Daoy (cell line): ENCODE measurements around the gene LCE2C. TPM values are rescaled to one million over a fixed set of nuclear protein-coding genes. Genes with fewer than 3 reads are reported as not detected.
A peak's percentile ranks its signal among the peaks of the same experiment; 100 is the strongest.
"Not testable (repeated sequence)": the region's sequence is repeated elsewhere in the genome, so short reads cannot be mapped to it uniquely, and the experiment has no call there.

Experiments
- DNase-seq: peaks from one replicate; pipeline ENCODE4 v3.0.0-alpha.2; 2015; ENCODE audit warnings: low read depth
- total RNA-seq: library from RNA; depleted of rRNA; stranded (reverse); fragments of >200 nt; shearing (Covaris generic); gene quantifications from 2 replicates; pipeline ENCODE4 v1.2.3, GENCODE V29; 2014; rRNA removed

The LCE2C gene, protein sequence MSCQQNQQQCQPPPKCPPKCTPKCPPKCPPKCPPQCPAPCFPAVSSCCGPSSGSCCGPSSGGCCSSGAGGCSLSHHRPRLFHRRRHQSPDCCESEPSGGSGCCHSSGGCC
- not detected in 2 replicates for total RNA-seq

DNA sequence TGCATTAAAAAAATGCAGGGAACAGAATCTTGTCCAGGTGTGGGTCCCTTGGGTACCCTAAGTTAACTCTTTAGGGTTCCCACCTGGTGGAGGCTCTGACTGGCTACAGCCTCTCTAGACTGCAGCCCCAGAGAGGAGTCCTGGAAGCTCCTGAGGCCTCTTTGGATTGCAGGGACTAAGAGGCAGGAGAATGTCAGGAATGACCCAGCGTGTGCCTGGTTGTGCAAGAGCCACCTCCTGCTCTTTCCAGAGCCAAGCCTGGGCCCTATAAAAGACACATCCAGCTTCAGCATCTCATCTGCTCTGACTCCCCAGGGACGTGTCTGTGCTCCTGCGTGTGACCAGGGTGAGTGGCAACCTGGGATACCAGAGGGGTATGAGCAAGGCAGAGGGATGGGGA is at the start of gene LCE2C:
Gene LCE2C, plus strand, starts transcription at position 297 of the 400 bp plus-strand sequence. CDS start 737 bp downstream, outside the sequence.
- not testable (repeated sequence) for DNase-seq

GRCh38 chr1:152626744-152627143 is 48.3 kb upstream of the LCE2C start:
- DNase-seq: no peak

- no peak for DNase-seq
These were observed 44.5 kb upstream of the LCE2C start for GRCh38 chr1:152630596-152630995.

DNA sequence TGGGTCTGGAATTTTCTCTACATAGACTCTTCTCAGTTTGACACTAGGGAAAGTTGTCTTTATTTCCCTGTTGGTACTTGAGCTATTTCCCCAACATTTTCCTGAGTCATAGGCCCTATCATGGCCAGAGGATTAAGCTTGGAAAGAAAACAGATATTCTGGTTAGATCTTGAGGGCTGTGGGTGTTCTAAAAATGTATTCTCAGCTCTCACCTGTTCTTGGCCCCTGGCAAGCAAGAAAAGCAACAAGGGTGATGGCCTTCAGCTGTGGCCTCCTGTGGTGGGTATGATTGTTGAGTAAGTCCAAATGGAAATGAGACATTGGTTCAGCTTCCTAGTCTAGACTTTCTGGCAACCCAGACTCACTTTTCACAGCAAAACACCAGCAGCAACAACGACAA is 34.7 kb upstream of the LCE2C start:
- no peak for DNase-seq

- no peak for DNase-seq
These were observed 31.1 kb upstream of the LCE2C start for GRCh38 chr1:152643945-152644344.

GRCh38 chr1:152645146-152645545 is 29.9 kb upstream of the LCE2C start:
- DNase-seq: no peak

GRCh38 chr1:152646656-152647055 is 28.4 kb upstream of the LCE2C start:
- DNase-seq: no peak

- peak; percentile 63 for DNase-seq
These were observed 21.0 kb upstream of the LCE2C start for GRCh38 chr1:152654110-152654509.

DNA sequence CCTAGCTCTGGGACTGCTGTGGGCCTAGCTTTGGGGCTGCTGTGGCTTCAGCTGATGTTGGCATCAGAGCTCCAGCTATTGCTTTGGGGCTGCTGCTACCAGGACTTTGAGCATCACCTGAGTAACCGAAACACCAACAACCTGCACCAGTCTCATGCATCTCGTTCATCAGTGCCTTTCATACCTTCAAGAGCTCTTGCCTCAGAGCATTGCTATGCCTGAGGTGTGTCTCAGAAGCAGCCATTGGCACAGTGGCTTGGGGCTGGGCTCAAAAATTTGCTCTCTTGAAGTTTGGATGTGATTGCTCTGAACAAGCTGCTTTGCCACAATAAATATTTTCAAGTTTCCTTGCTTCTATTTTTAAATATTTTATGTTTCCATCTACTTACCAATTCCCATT is 18.6 kb upstream of the LCE2C start:
- no peak for DNase-seq

DNA sequence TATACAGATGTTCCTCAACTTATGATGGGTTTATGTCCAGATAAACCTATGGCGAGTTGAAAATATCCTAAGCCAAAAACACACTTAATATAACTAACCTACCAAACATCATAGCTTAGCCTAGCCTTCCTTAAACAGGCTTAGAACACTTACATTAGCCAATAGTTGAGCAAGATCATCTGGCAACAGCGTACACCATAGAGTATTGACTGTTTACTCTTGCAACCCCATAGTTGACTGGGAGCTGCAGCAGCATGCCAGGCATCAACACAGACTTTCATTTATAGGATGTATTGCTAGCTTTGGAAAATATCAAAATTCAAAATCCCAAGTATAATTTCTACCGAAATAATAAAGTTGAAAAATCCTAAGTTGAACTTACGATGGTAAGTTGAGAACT is 17.4 kb upstream of the LCE2C start:
- DNase-seq: no peak

DNA sequence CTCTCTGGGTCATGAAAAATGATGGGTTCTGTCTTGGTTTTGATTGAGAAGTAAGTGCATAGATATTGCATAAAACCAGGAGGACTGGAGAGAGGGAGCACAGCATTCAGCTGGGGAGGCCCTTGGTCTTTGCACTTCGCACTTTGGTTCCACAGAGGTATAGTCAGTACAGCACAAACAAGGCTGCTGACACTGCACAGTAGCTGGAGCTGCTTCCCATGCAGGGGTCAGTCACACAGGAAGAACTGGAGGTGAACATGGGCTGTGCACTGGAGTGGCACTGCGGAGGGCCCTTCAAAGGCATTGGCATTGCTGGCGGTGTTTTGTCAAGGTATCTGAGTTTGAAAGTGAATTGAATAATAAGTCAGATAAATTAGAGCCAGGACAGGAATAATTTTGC is 16.4 kb upstream of the LCE2C start:
- no peak for DNase-seq

DNA sequence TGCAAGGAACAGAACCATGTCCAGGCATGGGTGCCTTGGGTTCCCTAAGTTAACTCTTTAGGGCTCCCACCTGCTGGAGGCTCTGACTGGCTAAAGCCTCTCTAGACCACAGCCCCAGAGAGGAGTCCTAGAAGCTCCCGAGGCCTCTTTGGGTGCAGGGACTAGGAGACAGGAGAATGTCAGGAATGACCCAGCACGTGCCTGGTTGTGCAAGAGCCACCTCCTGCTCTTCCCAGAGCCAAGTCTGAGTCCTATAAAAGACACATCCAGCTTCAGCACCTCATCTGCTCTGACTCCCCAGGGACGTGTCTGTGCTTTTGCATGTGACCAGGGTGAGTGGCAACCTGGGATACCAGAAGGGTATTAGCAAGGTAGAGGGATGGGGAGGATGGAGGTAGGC is 12.0 kb upstream of the LCE2C start, which contains the start of gene LCE2D:
Gene LCE2D, plus strand, starts transcription at position 283 of the 400 bp plus-strand sequence. CDS start 726 bp downstream, outside the sequence.
- no peak for DNase-seq

DNA sequence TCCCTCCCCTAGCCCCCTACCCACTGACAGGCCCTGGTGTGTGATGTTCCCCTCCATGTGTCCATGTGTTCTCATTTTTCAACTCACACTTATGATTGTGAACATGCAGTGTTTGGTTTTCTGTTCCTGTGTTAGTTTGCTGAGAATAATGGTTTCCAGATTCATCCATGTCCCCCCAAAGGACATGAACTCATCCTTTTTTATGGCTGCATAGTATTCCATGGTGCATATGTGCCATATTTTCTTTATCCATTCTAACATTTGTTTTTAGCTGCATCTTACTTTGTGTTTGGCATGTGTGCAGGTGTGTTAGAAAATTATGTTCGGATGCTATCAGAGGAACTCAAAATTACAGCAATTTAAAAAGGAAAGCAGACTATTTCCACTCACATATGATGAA is 8.9 kb upstream of the LCE2C start:
- not testable (repeated sequence) for DNase-seq

DNA sequence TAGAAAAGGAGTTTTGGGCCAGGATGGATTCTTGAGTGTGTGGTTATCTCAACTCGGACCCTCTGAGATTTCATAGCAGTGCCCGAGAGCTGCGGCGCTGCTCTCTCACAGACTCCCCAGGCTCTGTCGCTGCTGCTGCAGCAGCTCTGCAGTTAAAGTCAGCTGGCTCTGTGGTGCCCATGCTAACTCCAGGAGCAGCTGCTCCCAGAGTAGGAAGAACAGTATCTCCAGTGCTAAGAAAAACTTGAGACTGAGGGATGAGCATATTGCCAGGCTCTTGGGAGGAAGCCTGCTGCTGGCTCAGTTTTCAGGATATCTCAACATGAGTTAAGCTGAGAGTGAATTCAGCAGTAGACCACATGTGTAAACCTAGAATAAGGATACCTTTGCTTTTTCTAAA is 7.4 kb upstream of the LCE2C start:
- DNase-seq: no peak

DNA sequence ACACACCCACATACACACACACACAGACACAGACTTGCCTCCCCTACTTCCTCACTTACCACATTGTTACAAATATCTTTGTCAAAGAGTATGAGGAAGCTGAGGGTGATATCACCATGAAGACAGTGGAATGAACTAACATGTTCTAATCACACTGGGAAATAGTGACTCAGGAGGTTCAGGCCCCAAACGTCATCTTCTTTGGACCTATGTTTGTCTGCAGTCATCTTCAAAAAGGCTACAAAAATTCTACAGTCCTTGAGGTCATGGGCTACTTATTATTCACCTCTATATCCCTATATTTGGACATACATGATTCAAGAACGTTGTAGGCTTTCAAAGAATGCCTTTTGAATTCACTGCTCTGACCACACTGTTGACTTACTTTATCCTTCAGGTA is 2.1 kb upstream of the LCE2C start:
- DNase-seq: no peak

- no peak for DNase-seq
These were observed 4.4 kb downstream of the LCE2C start for GRCh38 chr1:152679459-152679858.

- DNase-seq: no peak
These were observed 6.5 kb downstream of the LCE2C start for GRCh38 chr1:152681616-152682015.

- no peak for DNase-seq
These were observed 8.8 kb downstream of the LCE2C start for GRCh38 chr1:152683846-152684245.

DNA sequence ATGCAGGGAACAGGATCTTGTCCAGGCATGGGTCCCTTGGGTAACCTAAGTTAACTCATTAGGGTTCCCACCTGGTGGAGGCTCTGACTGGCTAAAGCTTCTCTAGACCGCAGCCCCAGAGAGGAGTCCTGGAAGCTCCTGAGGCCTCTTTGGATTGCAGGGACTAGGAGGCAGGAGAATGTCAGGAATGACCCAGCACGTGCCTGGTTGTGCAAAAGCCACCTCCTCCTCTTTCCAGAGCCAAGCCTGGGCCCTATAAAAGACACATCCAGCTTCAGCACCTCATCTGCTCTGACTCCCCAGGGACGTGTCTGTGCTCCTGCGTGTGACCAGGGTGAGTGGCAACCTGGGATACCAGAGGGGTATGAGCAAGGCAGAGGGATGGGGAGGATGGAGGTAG is 10.7 kb downstream of the LCE2C start, which contains the start of gene LCE2B:
Gene LCE2B, plus strand, starts transcription at position 301 of the 400 bp plus-strand sequence. CDS start 721 bp downstream, outside the sequence.
- DNase-seq: not testable (repeated sequence)

GRCh38 chr1:152697701-152698600 is 22.9 kb downstream of the LCE2C start, which contains the start of gene LCE2A:
Gene LCE2A (plus strand): TSS chr1:152698345. CDS start chr1:152698902, 557 bp downstream.
- DNase-seq: peak; percentile 7

DNA sequence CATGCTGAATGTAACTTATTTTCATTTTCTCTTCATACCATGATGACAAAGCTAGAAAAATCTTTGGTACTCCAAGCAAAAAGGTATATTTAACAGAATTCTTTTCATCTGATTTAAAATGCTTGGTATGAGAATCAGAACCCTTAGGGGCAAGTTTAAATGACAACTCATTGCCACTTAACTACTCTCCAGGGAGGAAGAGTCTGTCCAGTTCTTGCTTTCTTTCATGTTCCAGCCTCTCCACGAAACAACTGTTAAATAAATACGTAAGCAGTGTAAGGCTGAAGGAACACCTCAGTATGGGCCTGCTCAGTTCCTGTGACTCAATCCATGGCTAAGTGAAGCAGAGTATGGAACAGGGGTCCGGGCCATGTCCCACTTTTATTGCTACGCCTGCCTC is 24.7 kb downstream of the LCE2C start:
- DNase-seq: no peak

DNA sequence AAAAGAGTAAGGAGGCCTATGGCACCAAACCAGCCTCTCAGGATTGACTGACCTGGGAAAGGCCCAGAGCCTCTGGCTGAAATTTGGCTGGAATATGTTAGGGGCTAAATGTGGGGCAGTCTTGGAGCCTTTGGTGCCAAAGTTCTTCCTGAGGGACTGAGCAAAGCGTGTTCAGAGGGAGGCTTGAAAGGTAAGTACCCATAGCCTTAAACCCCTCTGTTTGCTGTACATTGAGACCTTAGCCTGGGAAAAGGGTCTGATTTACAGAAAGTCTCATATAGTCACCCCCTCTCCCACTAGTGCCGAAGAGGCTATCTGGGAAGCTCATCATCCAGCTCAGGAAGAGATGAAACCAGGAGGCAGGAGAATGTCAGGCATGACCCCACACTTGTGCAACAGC is 32.8 kb downstream of the LCE2C start, which contains the start of gene LCE4A:
Gene LCE4A, plus strand, starts transcription at position 301 of the 400 bp plus-strand sequence. CDS start 916 bp downstream, outside the sequence.
- no peak for DNase-seq

DNA sequence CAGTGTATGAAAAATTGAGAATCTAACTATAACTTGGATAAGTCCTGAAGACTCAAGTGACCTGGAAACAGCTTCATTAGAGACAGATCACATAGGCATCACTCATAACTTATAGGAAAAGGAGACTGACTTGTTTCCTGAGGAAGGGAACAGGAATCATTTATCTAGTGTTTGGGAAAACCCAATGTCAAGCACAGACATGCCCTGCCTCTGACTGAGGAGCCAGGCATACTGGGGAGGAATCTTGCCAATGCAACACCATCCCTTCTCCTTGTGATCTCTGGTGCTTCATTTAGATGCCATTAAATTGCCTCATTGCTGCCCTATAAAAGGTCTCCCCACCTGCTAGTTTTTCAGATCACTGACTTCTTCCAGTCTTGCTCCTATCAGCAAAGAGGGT is 43.2 kb downstream of the LCE2C start:
- no peak for DNase-seq
